NCI-H1092 (cell line): ENCODE data around the gene ADGRB3.
A peak's percentile ranks its signal among the peaks of the same experiment; 100 is the strongest.
"Not testable (repeated sequence)": the region's sequence is repeated elsewhere in the genome, so short reads cannot be mapped to it uniquely, and the experiment has no call there.

Experiments
- DNase-seq: peaks from one replicate; lab custom pipeline; 2025; lab: John Stamatoyannopoulos, UW

The ADGRB3 gene

GRCh38 chr6:68947721-68948120 lies 312.6 kb downstream of the ADGRB3 start:
- no peak for DNase-seq

DNA sequence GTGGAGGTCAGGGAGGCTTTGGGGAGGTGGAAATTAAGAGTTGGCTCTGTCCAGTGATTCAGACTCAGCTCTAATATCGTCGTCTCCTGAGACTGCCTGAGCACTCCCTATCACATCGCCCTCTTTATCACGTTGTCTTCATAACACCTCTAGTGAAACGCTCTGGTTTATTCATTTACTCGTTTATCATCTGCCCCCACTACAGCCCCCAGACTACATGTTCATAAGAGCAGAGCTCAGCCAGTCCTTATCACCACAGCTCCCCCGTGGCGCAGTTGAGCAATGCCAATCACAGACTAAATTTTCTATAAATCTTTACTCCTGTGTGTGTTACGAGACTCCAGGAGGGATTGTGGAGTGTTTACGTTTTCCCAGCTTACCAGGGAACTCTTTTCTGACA lies 316.2 kb downstream of the ADGRB3 start:
- DNase-seq = no peak

- DNase-seq = no peak
Observed at GRCh38 chr6:68958327-68958726, 323.2 kb downstream of the ADGRB3 start.

GRCh38 chr6:68967549-68968300 lies 332.6 kb downstream of the ADGRB3 start:
- peak; percentile 32 for DNase-seq

DNA sequence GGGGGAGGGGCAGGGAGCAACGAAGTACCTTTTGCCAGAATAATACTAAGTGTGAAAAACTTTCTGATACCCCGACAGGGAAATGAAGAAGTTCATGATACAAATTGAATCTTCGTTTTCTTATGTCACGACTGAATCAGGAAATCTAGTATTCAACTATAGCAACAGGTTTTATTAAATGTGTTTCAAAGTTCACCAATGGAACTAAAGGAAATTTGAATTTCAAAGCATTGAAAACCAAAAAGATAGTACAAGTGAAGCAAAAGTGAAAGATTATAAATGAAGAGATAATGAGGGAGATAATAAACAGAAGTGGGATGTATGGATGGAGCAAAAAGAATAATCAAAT lies 333.2 kb downstream of the ADGRB3 start:
- no peak for DNase-seq

DNA sequence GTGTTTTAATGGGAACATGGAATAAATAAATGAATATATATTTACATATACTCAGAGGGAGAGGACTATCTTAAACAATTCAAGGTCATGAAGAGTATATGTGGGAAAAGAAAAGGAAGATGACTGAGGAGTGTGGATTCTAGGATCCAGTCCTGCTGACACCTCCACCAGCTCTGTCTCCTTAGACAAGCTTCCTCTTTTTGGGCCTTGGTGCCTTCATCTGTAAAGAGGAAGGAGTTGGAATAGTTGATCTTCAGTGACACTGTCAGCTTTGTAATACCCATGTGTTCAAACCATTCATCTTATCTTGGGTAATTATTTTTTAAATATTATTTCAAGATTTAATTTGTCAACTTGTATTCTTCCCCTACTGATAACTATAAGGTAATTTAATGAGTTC lies 338.0 kb downstream of the ADGRB3 start:
- DNase-seq = no peak

DNA sequence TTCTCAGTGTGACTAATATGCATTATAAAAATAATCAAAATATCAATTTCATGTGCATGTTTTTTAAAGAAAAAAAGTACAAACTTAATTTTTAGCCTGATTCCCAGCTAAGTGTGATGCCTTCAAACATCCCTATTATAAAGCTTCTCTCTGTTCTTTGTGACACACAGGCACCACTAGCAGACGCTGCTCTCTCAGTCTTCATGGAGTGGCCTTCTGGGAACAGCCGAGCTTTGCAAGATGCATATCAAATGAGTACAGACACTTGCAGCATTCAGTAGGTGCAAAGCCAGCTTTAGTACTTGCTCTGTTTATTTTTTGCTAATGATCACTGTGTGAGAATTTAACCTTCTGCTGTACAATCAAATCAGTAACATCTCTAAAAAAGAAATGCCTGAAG lies 340.0 kb downstream of the ADGRB3 start:
- no peak for DNase-seq

GRCh38 chr6:68975816-68976215 lies 340.7 kb downstream of the ADGRB3 start:
- no peak for DNase-seq

DNA sequence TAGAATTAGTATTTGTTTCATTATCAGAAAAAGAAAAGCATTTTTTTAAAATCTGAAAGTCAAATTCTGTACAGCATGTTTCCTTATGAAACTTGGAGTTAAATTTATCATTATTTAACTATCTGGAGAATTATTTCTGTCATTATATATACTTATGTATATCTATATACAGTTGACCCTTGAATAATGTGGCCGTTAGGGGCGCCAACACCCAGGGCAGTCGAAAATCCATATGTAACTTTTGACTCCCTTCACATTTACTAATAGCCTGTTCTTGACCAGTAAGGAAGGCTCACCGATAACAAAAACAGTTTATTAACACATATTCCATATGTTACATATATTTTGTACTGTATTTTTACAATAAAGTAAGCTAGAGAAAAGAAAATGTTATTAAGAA lies 341.2 kb downstream of the ADGRB3 start:
- DNase-seq = no peak

GRCh38 chr6:68978411-68978810 lies 343.3 kb downstream of the ADGRB3 start:
- no peak for DNase-seq

DNA sequence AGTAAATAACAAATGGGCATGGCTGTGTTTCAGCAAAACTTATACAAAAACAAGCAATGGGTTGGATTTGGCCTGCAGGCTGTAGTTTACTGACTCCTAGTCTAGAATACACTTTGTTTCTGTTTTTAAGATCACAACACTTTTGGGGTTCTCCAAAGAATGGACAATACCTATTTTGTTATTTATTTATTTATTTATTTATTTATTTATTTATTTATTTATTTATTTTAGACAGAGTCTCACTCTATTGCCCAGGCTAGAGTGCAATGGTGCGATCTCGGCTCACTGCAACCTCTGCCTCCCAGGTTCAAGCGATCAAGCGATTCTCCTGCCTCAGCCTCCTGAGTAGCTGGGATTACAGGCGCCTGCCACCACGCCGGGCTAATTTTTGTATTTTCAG lies 346.6 kb downstream of the ADGRB3 start:
- DNase-seq = not testable (repeated sequence)

DNA sequence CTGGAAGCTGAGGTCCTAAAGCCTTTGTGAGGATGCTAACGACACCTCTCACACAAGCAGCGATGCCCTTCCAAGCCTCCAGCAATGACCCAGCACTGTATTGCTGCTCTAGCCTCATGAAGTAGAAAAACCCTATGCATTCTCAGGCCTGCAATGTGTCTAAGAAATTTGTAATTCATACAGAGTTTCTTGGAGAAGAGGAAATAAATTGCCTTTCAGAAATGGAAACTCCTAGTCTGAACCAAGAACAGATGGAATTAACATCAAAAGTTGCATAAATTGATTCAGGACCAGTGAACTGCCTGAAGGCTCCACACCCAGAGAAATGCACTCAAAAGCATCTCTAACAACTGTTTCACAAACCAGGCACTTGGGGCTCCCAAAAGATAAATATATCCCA lies 353.6 kb downstream of the ADGRB3 start:
- no peak for DNase-seq

GRCh38 chr6:68990317-68990716 lies 355.2 kb downstream of the ADGRB3 start:
- DNase-seq = no peak

DNA sequence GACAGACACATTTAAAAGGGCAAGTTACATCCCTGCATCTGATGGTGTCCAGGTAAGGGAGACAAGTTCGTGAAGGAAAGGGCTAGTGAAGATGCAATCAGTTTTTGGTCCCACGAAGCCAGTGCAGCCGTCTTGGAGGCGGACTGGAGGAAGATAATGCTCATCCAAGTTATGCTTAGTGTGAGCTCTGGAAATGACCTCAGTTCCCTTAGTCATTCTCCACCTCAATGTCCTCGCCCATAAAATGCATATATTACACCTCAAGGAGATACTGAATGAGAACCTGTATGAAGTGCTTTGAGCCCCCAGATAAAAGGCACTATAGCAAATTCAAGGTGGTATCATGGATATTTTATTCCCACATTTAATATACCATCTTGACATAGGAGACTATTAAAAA lies 358.8 kb downstream of the ADGRB3 start:
- no peak for DNase-seq

DNA sequence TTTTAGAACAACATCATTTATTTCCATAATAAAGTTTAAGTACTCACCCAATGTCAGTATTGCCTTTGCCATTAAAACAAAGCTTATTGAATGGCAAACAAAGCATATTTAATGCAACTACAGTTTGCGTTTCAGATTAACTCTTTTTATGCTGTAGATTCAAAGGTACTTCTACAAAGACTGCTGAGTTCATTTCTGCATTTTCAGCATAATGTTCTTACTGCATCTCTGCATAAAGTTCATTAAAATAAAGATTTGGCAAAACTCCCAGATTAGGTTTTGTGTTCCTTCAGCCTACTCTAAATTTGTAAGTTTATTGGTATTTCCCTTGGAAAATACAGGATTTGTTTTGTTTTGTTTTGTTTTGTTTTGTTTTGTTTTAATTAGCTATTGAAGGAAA lies 359.4 kb downstream of the ADGRB3 start:
- DNase-seq = no peak

GRCh38 chr6:69005199-69005598 lies 370.1 kb downstream of the ADGRB3 start:
- DNase-seq = no peak

- DNase-seq = no peak
Observed at GRCh38 chr6:69007781-69008180, 372.7 kb downstream of the ADGRB3 start.

DNA sequence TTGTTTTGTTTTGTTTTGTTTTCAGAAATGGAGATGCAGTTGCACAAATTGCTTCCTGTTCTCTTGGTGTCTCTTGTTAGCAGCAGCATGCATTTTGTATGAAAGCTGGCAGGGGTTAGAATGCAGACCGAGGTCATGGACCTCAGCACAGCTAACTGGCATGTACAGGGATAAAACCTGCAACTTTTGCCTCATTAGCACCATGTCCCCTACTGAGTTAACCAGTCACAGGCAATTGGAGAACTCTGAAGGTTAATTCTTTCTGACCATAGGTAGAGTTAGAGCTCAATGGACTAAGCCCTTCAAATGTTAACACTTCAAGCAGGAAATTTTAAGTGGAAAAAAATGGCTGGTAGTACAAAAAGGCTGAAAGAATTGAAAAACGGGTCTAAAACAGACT lies 377.1 kb downstream of the ADGRB3 start:
- DNase-seq = no peak

GRCh38 chr6:69012876-69013275 lies 377.8 kb downstream of the ADGRB3 start:
- DNase-seq = no peak

GRCh38 chr6:69018906-69019305 lies 383.8 kb downstream of the ADGRB3 start:
- DNase-seq = no peak

DNA sequence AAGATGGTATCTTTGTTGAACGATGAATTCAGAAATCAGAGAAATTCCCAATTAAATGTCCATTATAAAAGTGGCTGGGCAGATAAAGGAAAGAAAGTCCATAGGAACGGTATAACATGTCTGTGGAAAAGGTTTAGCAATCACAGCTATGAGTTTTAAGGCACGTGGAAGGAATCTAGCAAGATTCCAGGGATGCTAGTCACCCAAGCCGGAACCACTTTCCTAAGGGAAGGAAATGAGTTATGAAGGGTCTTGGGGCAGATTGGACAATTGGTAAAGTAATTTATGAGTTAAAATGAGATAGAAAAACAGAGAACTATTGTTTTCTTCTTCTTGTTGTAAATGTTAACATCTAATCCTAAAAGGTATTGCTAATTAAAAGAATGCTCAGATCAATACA lies 384.8 kb downstream of the ADGRB3 start:
- no peak for DNase-seq

DNA sequence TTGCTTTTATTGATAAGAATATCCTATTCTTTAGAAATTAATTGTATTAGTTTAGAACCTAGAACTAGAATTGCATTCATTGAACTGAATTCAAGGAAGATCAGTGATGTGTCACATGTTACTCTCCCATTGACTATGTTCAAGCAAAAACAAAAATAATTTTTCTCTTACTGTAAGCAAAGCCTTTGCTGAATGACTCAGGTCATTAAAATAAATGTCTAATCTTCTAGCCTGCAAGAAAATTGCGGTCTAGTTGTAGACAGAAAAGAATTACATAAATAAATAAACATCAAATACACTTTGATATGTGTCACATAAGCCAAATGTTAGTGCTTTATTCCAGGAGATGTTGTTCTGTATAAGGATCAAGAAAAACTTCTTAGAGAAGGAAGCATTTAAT lies 387.9 kb downstream of the ADGRB3 start:
- DNase-seq = no peak

DNA sequence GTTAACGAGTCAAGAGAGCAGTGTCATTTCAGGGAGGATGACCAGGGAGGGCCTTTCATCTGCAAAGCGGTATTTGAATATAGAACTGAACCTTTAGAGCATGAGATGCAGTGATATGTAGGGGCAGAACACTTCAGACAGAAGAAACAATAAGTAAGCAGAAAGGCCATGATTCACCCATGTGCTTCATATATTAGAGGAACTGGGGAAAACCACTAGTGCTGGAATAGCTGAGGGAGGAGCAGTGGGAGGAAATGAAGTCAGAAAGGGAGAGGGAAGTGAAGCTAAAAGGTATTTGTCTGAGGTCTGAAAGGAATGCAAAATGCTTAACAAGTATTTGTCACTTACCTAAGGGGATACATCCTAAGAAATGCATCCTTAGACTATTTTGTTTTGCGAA lies 391.2 kb downstream of the ADGRB3 start:
- DNase-seq = no peak

DNA sequence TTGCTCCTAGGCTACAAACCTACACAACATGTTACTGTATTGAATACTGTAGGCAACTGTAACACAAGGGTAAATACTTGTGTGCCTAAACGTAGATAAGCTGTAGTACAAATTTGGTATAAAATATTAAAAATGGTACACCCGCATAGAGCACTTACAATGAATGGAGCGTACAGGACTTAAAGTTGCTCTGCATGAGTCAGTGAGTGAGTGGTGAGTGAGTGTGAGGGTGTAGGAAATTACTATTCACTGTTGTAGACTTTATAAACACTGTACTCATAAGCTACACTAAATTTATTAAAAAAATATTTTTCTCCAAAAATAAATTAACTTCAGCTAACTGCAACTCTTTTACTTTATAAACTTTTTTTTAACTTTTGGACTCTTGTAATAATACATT lies 391.6 kb downstream of the ADGRB3 start:
- no peak for DNase-seq

GRCh38 chr6:69027861-69028260 lies 392.8 kb downstream of the ADGRB3 start:
- DNase-seq = no peak
